HG03280 (cell line): ENCODE data around the gene ZNF768.
A peak's percentile ranks its signal among the peaks of the same experiment; 100 is the strongest.
"Not testable (repeated sequence)": the region's sequence is repeated elsewhere in the genome, so short reads cannot be mapped to it uniquely, and the experiment has no call there.

Experiments used
- ATAC-seq: cut with Tn5 transposase; IDR thresholded peaks from one replicate; pipeline ENCODE4 v1.9.1; 2021; ENCODE audit warnings: mild to moderate bottlenecking, moderate library complexity; ENCODE audit not compliant: unreplicated experiment

The ZNF768 gene

DNA sequence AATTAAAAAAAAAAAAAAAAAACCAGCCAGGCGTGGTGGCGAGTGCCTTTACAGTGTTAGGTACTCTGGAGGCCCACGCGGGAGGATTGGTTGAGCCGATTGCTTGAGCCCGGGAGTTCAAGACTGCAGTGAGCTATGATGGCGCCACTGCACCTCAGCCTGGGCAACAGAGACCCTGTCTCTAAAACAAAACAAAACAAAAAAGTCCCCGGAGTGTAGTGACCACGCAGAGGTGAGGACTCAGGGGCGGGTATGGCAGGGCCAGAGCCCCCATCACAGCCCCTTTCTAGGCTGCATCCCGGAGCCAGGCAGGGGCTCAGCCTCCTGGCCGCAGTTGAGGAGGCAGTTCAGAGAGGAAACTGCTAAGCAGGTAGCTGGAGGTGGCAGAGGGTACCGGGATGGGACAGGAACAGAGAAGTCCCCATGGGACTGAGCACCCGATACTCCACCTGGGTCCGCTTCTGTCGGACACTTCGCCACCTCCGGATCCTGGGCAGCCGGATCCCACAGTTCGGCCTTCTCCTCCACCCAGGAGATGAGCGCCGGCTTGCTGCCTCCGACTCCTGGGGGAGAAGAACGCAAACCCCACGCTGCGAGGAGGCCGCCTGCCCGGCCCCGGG is 7.5 kb upstream of the ZNF768 start:
- ATAC-seq = peak; percentile 4

DNA sequence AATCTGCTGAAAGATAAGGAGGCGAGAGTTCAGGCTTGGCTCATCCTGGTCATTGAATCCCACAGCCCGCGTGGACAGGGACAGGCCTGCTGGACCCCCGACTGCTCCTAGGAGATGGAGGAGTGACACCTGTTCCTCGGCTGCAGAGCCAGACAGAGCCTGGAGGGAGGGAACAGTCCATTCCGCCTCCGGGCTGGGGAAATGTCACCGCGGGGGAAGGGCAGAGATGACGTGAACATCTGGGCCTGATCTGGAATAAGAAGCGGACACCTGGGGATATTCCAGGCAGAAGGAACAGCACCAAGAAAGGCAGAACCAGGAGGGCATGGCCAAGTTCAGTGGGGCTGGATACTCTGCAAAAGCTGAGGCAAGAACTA is 6.8 kb upstream of the ZNF768 start:
- ATAC-seq = no peak

DNA sequence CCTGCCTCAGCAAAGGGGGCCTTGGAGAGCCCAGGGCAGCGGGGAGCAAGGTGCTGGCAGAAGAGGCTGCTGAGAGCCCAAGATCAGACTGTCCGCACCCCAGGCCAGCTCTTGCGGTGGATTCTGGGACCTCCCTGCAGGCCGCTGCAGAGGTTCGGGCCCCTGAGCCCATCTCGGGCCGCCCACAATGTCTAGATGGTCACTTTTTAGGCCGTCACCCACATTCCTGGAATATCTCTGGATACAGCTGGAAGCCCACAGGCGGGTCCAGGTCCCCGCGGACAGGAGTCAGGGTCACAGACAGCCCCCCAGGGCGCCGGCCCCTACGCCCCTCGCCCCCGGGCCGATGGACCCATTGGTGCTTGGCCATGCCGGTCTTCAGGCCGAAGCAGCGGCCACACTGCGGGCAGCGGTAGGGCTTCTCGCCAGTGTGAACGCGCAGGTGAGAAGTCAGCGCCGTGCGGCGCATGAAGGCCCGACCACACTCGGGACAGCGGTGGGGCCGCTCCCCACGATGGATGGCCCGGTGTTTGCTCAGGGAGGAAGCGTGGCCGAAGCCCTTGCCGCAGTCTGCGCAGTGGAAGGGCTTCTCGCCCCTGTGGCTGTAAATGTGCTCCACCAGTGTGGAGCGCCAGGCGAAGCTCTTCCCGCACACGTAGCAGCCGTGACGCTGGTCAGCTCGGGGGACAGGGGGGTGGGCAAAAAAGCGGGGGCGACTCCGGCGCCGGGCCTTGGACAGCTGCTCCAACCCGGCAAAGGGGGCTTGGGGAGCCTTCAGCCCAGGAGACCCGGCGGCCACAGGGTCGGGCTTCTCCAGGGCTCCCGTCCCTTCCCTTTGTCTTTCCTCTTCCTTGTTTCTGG is 6.1 kb upstream of the ZNF768 start:
- no peak for ATAC-seq

DNA sequence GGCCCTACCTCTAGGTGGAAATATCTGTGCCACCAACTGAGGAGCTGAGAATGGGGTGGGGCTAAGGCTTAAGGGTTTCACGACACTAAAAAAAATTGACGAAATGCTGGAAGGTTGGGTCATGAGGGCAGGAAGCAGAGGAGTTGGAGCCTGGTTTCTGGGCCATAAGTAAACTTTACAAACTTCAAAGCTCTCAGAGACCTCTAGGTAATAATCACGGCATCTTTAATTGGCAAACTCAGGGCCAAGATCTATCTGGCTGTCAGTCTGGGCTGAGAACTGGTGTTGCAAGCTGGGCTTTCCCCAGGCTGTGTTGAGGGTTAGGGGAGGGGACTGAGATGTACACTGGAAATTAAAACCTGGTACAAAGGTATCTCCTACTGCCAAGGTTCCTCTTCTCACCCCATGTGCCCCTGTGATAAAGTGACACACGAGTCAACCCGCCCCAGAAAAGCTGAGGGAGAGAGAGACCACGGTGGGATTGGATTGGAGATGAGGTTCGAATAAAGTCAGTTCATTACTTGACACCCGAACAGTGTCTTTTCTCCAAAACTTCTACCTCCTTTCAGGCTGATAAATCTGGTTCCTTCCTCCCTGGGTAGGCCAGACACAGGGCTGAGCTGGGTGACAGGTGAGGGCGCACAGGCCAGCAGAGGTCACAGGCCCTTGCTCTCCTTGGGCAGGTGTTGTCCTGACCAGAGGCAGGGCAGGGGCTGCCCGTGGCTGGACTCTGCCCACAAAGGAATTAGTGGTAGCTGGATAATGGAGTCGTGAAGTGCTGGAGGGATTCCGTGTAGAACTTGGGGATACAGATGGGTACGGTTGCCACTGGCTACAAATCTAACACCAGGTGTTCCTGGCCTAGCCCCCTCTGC is 4.0 kb upstream of the ZNF768 start:
- ATAC-seq = no peak

DNA sequence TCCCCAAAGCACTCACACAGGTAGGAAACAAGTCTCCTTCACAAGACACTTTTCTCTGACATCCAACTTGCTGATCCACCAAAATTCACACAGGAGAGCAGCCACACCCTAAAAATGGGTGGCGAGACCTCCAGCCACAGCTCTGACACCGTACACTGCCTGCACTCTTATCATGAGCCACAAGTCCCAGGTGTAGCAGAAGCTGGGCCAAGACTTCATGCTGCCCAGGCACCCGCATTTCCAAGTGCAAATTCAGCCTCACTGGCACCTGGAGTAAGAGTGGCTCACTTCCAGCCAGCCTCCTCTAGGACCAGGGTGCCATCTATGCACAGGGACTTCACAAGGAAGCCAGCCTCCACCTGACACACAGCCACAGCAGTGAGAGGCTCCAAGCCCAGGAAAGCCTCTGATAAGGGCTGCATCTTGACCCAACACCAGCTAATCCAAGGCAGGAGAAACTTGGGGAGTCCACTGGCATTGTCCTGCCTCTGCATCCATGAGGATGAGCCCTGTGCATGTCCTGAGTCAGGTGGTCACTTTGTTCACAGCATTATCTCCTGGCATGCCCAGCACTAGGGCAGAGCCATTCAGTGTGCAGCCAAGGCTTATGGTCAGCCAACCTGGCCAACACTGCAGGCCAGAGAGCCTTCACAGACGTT is 2.6 kb upstream of the ZNF768 start:
- ATAC-seq = no peak

DNA sequence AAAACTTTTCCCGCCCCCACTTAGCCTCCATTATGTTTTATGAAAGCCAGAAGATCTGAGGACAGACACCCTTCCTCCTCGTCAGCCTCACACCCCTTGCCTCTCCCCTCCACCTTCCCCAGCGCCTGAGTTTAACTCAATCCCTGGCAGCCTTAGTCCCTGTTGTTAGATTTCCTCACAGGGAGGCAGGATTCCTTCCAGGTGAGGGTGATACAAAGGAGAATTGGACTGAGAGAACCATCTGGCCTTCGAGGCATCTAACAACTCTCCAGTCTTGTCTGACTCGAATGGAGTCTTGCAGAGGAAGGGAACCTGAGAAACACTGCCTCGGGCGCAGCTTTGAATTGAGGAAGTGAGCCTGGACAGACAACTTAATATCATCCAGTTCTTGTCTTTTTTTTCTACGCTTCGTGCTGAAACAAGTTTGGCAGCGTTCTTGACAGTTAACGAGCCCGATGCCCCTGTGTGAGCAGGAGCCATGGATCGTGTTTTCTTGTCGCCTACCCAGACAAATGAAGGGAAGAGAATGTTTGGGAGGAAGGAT is 1.3 kb upstream of the ZNF768 start:
- no peak for ATAC-seq

DNA sequence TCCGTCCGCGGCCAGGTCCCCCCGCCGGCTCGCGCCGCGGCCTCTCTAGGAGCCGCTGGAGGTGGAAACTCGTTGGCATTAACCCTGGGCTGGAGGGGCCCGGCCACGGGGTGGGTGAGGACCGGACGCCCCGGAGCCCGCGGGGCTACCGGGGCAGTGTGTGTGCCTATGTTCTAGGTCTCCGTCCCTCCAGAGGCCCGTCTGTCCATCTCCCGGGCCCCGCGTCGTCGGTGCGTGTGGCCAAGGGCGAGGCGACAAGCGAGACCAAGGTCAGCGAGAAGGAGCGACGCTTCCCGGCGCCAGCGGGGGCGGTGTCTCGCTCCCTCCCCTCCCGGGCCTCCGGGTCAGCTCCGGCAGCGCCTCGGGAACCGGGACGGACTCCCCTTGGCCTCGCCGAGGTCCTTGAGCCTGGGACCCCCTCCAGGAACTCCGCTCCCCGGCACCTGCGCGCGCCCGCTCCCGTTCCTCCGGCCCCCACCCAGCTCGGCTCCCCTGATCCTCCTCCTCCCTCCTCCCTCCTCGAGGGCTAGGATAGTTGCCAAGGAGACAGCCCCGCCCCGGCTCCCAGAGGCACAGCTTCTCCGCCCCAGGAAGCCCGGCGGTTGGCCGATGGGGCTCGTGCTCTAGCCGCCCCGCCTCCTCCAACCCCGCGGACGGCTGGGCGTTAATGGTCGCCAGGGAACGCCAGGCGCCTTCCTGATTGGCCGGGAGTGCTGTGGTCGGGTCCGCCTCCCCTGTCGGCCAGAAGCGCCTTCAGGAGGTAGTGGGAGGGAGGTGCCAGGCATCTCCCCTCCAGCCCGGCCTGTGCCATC is 663 bp upstream of the ZNF768 start:
- peak; percentile 81 for ATAC-seq

DNA sequence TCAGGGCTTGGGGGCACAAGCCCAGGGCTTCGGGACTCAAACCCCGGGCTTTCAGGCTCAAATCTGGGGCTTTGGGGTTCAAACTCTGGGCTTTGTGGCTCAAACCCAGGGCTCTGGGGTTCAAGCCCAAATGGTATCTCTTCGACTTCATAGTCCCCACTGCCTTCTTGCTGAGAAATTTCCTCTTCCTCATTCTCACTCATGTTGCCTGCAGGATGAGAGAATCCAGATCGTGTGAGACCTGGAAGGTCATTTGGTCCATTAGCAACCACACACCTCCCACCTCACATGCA is 576 bp downstream of the ZNF768 start:
- no peak for ATAC-seq

DNA sequence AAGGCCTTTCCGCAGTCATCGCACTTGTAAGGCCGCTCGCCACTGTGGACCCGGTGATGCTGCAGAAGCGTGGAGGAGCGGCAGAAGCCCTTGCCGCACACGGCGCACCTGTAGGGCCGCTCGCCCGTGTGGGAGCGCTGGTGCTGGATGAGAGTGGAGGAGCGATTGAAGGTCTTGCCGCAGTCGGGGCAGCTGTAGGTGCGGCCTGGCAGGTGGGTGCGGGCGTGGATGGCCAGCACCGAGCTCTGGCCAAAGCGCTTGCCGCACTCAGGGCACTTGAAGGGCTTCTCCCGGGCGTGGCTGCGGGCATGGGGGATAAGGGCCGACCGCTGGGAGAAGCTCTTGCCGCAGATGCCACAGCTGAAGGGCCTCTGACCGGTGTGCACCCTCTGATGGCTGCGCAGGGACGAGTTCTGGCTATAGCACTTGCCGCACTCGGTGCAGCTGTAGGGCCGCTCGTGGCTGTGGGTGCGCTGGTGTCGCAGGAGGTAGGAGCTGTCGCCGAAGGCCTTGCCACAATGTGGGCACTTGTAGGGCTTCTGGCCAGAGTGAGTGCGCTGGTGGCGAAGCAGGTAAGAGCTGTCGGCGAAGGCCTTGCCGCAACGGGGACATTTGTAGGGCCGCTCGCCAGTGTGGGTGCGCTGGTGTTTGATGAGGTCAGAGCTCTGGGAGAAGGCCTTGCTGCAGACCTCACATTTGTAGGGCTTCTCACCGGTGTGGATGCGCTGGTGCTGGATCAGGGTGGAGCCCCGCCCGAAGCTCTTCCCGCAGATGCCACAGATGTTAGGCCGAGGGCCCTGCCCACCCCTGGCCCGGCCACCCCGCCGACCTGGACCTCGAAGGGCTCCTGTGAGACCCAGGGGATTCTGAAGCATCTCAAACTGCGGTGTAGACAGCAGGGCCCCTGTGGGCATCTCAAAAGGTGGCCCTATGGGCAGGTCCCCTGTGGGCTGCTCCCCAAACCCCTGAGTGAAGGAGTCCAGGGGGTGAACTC is 1.5 kb downstream of the ZNF768 start:
- no peak for ATAC-seq

DNA sequence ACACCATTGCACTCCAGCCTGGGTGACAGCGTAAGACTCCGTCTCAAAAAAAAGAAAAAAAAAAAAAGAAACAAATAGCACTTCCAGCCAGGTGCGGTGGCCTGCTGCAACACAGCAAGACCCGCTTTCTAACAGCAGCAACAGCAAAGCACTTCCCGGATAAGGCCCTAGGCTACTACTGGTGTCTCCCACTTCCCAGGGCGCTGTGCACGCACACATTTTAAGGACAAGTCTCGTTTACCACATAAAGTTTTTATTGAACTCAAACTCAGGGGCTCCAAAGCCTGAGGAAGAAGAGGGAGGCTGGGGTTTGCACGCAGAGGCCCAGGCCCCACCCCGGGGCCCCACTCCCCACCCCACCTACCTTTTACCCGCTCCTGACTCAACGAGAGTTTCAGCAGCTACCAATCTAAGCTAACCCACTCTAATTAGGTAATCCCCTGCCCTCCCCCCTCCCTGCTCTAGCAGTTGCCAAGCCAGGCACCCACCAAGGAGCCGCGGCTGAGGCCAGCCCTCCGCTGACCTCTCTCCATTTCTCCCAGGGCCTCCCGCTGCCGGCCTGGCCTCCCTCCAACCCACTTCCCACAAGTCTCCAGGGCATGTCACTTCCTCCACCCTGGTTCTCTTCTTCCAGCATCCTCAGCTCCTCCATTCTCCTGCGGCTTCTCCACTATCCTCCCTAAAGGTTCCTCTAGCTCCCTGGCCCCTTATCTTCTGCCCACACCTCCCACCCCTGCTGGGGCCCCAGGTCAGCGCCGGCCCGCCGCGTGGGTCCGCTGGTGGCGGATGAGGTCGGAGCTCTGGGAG is 2.4 kb downstream of the ZNF768 start:
- ATAC-seq = no peak

DNA sequence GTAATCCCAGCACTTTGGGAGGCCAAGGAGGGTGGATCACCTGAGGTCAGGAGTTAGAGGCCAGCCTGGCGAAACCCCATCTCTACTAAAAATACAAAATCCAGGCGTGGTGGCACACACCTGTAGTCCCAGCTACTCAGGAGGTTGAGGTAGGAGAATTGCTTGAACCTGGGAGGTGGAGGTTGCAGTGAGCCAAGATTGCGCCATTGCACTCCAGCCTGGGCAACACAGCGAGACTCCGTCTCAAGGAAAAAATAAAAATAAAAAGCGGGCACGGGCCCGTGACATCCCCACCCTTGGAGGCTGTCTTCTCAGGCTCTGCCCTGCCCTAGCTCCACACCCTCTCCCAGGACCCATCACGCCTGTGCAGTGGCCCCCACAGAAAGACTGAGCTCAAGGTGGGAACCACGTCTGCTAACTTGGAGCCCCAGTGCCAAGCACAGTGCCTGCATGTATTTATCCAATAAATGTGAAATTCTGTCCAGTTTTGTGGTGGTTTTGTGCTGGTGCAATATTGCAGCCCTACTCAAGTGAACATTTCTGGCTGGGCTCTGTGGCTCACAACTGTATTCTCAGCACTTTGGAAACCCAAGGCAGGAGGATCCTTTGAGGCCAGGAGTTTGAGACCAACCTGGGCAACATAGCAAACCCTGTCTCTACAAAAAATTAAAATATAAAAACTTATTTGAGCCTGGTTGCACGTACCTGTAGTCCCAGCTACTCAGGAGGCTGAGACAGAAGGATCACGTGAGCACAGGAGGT is 3.5 kb downstream of the ZNF768 start:
- not testable (repeated sequence) for ATAC-seq

DNA sequence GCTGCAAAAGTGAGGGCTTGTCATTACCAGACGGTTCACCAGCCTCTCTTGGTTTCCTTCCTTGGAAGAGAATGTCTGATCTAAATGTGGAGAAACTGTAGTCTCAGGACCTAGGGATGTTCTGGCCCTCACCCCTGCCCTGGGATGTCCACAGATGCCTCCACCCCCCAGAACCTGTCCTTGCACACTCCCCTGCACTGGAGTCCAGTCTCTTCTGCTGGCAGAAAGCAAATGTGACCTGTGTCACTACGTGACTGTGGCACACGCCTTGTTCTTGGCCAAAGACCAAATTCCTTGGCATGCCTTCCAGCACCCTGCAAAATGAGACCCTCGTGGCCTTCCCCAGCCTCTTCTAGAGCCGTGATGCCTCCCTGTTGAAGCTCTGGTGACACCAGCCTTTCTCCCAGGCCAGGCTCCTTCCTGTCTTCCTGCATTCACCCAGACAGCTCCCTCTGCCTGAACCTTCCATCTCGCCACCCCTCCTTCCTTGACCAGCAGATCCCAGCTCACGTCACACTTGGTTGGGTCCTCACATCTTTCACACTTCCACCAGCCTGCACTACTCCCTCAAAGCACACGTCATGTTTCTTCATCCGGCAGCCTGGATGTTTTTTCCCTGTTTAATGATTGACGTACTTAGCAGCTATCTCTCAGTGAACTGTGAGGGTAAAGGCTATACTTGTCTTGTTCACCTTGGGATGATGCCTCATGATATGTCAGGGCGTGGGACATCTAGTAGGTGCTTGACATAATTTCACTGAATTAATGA is 4.3 kb downstream of the ZNF768 start:
- no peak for ATAC-seq

DNA sequence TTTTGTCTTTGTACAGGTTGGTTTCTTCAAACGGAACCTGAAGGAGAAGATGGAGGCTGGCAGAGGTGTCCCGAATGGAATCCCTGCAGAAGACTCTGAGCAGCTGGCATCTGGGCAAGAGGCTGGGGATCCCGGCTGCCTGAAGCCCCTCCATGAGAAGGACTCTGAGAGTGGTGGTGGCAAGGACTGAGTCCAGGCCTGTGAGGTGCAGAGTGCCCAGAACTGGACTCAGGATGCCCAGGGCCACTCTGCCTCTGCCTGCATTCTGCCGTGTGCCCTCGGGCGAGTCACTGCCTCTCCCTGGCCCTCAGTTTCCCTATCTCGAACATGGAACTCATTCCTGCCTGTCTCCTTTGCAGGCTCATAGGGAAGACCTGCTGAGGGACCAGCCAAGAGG is 4.9 kb downstream of the ZNF768 start:
- ATAC-seq = no peak

DNA sequence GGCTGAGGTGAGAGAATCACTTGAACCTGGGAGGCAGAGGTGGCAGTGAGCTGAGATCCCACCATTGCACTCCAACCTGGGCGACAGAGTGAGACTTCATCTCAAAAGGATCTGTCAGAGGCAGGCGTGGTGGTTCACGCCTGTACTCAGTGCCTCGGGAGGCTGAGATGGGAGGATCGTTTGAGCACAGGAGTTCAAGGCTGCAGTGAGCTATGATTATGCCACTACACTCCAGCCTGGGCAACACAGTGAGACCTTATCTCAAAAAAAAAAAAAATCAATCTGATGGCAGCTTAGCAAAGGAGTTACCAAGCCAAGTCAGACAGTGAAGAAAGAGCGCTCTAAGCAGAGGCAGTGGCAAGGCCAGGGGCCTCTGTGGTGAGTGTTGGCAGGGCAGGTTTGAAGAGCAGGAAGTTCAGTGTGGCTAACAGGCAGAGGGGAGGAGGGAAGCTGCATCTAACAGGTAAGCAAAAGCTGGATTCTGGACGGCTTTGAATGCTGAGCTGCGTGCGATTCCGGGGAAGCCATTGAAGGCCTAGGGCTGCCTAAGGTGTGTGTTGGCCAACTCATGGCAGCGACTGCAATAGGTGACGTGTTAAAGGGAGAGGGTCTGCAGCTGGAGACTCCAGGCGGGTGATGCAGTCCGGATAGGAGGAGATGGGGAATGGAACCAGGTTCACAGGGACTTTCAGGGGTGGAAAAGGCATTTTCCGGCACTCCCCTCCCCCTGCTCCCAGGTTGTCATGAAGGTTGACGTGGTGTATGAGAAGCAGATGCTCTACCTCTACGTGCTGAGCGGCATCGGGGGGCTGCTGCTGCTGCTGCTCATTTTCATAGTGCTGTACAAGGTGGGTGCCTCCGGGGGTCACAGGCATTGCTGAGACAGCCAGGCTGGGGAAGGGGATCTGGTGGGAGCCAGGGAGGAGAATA is 7.0 kb downstream of the ZNF768 start:
- ATAC-seq = no peak

DNA sequence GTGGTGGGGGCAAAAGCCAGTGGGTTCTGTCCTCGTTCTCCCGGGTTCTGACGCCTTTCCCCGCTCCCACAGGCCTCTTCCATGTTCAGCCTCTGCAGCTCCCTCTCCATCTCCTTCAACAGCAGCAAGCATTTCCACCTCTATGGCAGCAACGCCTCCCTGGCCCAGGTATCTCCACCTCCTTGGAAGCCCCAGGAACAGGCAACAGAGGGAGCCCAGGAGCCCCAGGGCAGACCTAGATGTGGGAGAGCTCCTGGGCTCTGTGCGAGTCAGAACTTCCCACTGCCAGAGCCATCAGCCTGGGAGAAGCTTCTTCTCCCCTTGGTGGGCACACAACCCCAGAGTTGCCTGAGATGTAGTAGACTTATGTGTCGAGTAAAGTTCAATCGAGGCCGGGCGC is 7.8 kb downstream of the ZNF768 start:
- no peak for ATAC-seq

DNA sequence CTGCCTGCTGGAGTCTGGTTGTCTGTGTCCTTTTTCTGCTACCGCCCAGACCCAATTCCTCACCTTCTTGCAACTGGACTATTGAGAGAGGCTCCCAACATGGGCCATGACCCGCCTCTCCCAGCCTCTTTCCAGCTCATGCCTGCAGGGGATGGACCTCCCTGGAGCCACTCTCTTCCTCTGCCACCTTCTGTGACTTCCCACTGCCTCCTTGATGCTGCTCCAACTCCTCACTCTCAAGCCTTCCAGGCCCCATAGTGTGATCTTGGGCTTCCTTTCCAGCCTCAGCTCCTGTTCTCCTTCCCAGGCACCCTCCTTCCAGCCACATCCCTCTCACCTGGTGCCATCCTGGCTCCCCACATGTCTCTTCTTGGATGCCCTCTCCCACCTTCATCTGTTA is 11.1 kb downstream of the ZNF768 start:
- ATAC-seq = no peak
